Measurements from ENCODE around the gene CIB2. TPM values are rescaled to one million over a fixed set of nuclear protein-coding genes. Genes with fewer than 3 reads are reported as not detected.
A peak's percentile ranks its signal among the peaks of the same experiment; 100 is the strongest.

The CIB2 gene
- total and polyA plus RNA-seq, 2 donors (not counting 1 experiment from before 2014, with no cell fraction given) = 0.97 to 3.2 TPM

- H2AFZ ChIP-seq (ENCODE audit: insufficient read depth, low read depth, low read length, poor library complexity, severe bottlenecking) = no peak overlapping the region
- H3K9me3 ChIP-seq (ENCODE audit: control extremely low read depth in 1 of 3, control insufficient read depth in 2 of 3, insufficient read depth in 1 of 3, low read length in 2 of 3) = no peaks in the 10 kb centered on the region
- Mint-ChIP-seq H3K9me3 (ENCODE audit: insufficient read depth) (no peaks in the 10 kb centered on the region), H3K4me3 (peak overlapping the region; percentile 85), H3K27me3 (no peaks in the 10 kb centered on the region), H3K4me1 (peaks cover 14% of the 10 kb centered on the region), H3K27ac (peak overlapping the region; percentile 86)
- TF ChIP-seq, protein P1, sequence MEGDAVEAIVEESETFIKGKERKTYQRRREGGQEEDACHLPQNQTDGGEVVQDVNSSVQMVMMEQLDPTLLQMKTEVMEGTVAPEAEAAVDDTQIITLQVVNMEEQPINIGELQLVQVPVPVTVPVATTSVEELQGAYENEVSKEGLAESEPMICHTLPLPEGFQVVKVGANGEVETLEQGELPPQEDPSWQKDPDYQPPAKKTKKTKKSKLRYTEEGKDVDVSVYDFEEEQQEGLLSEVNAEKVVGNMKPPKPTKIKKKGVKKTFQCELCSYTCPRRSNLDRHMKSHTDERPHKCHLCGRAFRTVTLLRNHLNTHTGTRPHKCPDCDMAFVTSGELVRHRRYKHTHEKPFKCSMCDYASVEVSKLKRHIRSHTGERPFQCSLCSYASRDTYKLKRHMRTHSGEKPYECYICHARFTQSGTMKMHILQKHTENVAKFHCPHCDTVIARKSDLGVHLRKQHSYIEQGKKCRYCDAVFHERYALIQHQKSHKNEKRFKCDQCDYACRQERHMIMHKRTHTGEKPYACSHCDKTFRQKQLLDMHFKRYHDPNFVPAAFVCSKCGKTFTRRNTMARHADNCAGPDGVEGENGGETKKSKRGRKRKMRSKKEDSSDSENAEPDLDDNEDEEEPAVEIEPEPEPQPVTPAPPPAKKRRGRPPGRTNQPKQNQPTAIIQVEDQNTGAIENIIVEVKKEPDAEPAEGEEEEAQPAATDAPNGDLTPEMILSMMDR (IDR thresholded peaks at IDR 0.05) = no peak
- TF ChIP-seq EZH2 (IDR thresholded peaks at IDR 0.05; ENCODE audit: borderline replicate concordance, insufficient read depth, low read depth, low read length, poor library complexity, severe bottlenecking) = no peak
- H3K27me3 ChIP-seq (replicated peaks in 1 of 4; ENCODE audit: control extremely low read depth in 1 of 4, control insufficient read depth in 3 of 4, insufficient read depth in 4 of 4, low read length in 3 of 4) = no peaks in the 10 kb centered on the region
- no peaks in the 10 kb centered on the region for H3K36me3 ChIP-seq (replicated peaks in 1 of 2; ENCODE audit: control extremely low read depth in 1 of 2, control insufficient read depth in 1 of 2, extremely low read depth in 1 of 2, insufficient read depth in 2 of 2, low read length in 1 of 2)
- H3K4me2 ChIP-seq (replicated peaks; ENCODE audit: low read depth, low read length, poor library complexity, severe bottlenecking) = no peak overlapping the region
- ChIA-PET CTCF (interaction anchor here (1.6 to 15.2 kb wide), 8 partner anchors 17 to 171 kb away, joined by 5 to 322 read pairs (median 22); no protein-coding TSS in a partner anchor), POLR2A (interaction anchor here (2.4 kb wide), 1 partner anchor 66 kb away, joined by 11 read pairs; no protein-coding TSS in a partner anchor)
- H3K4me3 ChIP-seq (ENCODE audit: control extremely low read depth in 1 of 5, extremely low read depth in 1 of 5, insufficient read depth in 1 of 5, low read depth in 2 of 5, low read length in 4 of 5) = no peak overlapping the region
- no peaks in the 10 kb centered on the region for H3K79me2 ChIP-seq (ENCODE audit: control insufficient read depth, insufficient read depth, low read length)
- DNase-seq (no peak), ATAC-seq (ENCODE audit: low read depth) (no peak)
- H4K20me1 ChIP-seq (ENCODE audit: control insufficient read depth, insufficient read depth, low read length, poor library complexity, severe bottlenecking) = no peaks in the 10 kb centered on the region
- H3K9ac ChIP-seq (ENCODE audit: low read length) = no peak overlapping the region
- intact Hi-C loops (cut with micrococcal nuclease) = loop anchor here (2.0 kb wide), 2 partner anchors 41 to 309 kb away; partner anchors contain the start of gene IREB2
- peak overlapping the region in 1 of 2 donors; percentile 6 for H3K27ac ChIP-seq (ENCODE audit: low read length in 2 of 2)
- peaks cover 12 to 14% of the 10 kb centered on the region in 2 donors for H3K4me1 ChIP-seq (ENCODE audit: control insufficient read depth in 2 of 2, insufficient read depth in 2 of 2, low read length in 2 of 2)
- 100% methylated on average over 3 of the region's 5 CpGs for WGBS (ENCODE audit: insufficient coverage)
These were observed 1.4 kb downstream of the CIB2 start for GRCh38 chr15:78129751-78130287.

GRCh38 chr15:78129077-78129750 is 2.0 kb downstream of the CIB2 start:
- Histone ChIP-seq H3K36me3 (replicated peaks in 1 of 2; ENCODE audit: control extremely low read depth in 1 of 2, control insufficient read depth in 1 of 2, extremely low read depth in 1 of 2, insufficient read depth in 2 of 2, low read length in 1 of 2) (no peaks in the 10 kb centered on the region), H3K9me3 (ENCODE audit: control extremely low read depth in 1 of 3, control insufficient read depth in 2 of 3, insufficient read depth in 1 of 3, low read length in 2 of 3) (no peaks in the 10 kb centered on the region), H3K79me2 (ENCODE audit: control insufficient read depth, insufficient read depth, low read length) (no peaks in the 10 kb centered on the region), H3K4me2 (replicated peaks; ENCODE audit: low read depth, low read length, poor library complexity, severe bottlenecking) (no peak overlapping the region), H3K27ac (ENCODE audit: low read length in 2 of 2) (no peak overlapping the region), H3K4me3 (ENCODE audit: control extremely low read depth in 1 of 5, extremely low read depth in 1 of 5, insufficient read depth in 1 of 5, low read depth in 2 of 5, low read length in 4 of 5) (no peak overlapping the region), H3K27me3 (replicated peaks in 1 of 4; ENCODE audit: control extremely low read depth in 1 of 4, control insufficient read depth in 3 of 4, insufficient read depth in 4 of 4, low read length in 3 of 4) (no peaks in the 10 kb centered on the region), H3K9ac (ENCODE audit: low read length) (no peak overlapping the region), H2AFZ (ENCODE audit: insufficient read depth, low read depth, low read length, poor library complexity, severe bottlenecking) (no peak overlapping the region), H3K4me1 (ENCODE audit: control insufficient read depth in 2 of 2, insufficient read depth in 2 of 2, low read length in 2 of 2) (peaks cover 12 to 14% of the 10 kb centered on the region in 2 donors), H4K20me1 (ENCODE audit: control insufficient read depth, insufficient read depth, low read length, poor library complexity, severe bottlenecking) (no peaks in the 10 kb centered on the region)
- no peak for DNase-seq
- H3K4me3 Mint-ChIP-seq = no peak overlapping the region
- no peak for ATAC-seq (ENCODE audit: low read depth)
- WGBS (ENCODE audit: insufficient coverage) = 97% methylated on average over 7 of the region's 8 CpGs
- H3K27me3 Mint-ChIP-seq = no peaks in the 10 kb centered on the region
- POLR2A ChIA-PET = no interaction called here
- intact Hi-C loops (cut with micrococcal nuclease) = no loop called here
- peaks cover 14% of the 10 kb centered on the region for H3K4me1 Mint-ChIP-seq
- H3K27ac Mint-ChIP-seq = peak overlapping the region; percentile 37
- CTCF ChIA-PET = interaction anchor here (3.6 to 15.2 kb wide), 3 partner anchors 16 to 65 kb away, joined by 14 to 322 read pairs (median 56); no protein-coding TSS in a partner anchor
- TF ChIP-seq, protein P1 (IDR thresholded peaks at IDR 0.05) = no peak
- no peak for TF ChIP-seq EZH2 (IDR thresholded peaks at IDR 0.05; ENCODE audit: borderline replicate concordance, insufficient read depth, low read depth, low read length, poor library complexity, severe bottlenecking)
- H3K9me3 Mint-ChIP-seq (ENCODE audit: insufficient read depth) = no peaks in the 10 kb centered on the region
